ENCODE measurements around the gene DUSP19. TPM values are rescaled to one million over a fixed set of nuclear protein-coding genes. Genes with fewer than 3 reads are reported as not detected.

DUSP19 gene
- total and polyA plus RNA-seq, 7 experiments from 2014 or later: 0.66 to 3.3 (median 1.2) TPM

DNA sequence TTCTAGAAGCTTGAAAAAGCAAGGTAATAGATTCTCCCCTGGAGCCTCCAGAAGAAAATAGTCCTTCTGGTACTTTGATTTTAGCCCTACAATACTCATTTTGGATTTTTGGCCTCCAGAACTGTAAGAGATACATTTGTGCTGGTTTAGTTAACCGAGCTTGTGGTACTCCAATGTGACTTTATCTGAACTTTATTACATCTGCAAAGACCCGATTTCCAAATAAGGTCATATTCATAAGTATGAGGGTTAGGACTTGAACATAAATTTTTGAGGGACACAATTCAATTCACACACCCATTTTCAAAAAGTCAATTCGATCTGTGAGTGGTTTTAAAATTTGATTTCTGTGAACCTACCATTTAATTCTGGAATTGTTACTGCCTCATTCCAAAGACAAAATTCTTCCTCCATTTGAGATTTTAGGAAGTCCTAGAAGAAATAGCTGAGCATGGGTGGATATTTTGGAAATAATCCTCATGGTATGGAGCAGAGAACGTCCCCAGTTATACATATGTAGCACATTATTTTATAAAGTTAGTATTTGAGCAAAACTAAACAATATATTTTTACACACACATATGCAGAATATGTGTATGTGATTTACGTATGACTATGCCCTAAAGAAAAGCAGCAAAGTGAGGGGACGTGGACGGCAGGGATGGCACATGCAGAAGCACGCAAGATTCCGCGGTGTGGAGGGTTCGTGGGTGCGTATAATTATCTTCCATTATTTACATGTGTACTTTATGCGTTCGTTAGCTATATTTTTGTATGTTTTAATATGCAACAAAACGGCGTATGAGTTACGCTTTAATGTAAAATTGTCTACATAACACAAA, 44.8 kb downstream of the DUSP19 start:
- Histone ChIP-seq H3K36me3 (ENCODE audit: control insufficient read depth in 2 of 3, insufficient read depth in 3 of 3, low read length in 3 of 3) (no peaks in the 10 kb centered on the region), H3K27ac (ENCODE audit: low read depth, low read length) (peak overlapping the region; percentile 74), H3K27me3 (ENCODE audit: control insufficient read depth in 2 of 2, insufficient read depth in 2 of 2, low read length in 2 of 2) (no peaks in the 10 kb centered on the region), H3K4me1 (ENCODE audit: control insufficient read depth in 2 of 2, insufficient read depth in 2 of 2, low read length in 2 of 2) (peaks cover 8 to 15% of the 10 kb centered on the region in 2 donors), H3K9me3 (ENCODE audit: control insufficient read depth in 2 of 3, low read length in 3 of 3) (no peaks in the 10 kb centered on the region), H3K4me3 (ENCODE audit: low read length) (peak overlapping the region; percentile 96)
- Mint-ChIP-seq H3K27me3 (peaks cover 7 to 36% (median 24%) of the 10 kb centered on the region in 5 donors), H3K4me1 (peaks cover 18 to 39% (median 31%) of the 10 kb centered on the region in 7 donors), H3K27ac (peak overlapping the region; percentile 93 to 98 (median 97)), H3K4me3 (peak overlapping the region; percentile 90 to 100 (median 96)), H3K36me3 (peaks cover 0 to 11% (median 0%) of the 10 kb centered on the region in 5 donors), H3K9me3 (no peaks in the 10 kb centered on the region)
- ChIA-PET POLR2A (interaction anchor here (0.7 kb wide), 1 partner anchor 15 kb away, joined by 7 read pairs; no protein-coding TSS in a partner anchor), CTCF (interaction anchor here (0.9 kb wide), 1 partner anchor 71 kb away, joined by 4 read pairs; no protein-coding TSS in a partner anchor)
- intact Hi-C loops (cut with micrococcal nuclease): no loop called here
- ATAC-seq (no peak), DNase-seq (no peak)

- Histone ChIP-seq H3K9me3 (ENCODE audit: control insufficient read depth in 2 of 3, low read length in 3 of 3) (no peaks in the 10 kb centered on the region), H3K27me3 (ENCODE audit: control insufficient read depth in 2 of 2, insufficient read depth in 2 of 2, low read length in 2 of 2) (no peaks in the 10 kb centered on the region), H3K4me1 (ENCODE audit: control insufficient read depth in 2 of 2, insufficient read depth in 2 of 2, low read length in 2 of 2) (peaks cover 8 to 15% of the 10 kb centered on the region in 2 donors), H3K27ac (ENCODE audit: low read depth, low read length) (peak overlapping the region; percentile 74), H3K36me3 (ENCODE audit: control insufficient read depth in 2 of 3, insufficient read depth in 3 of 3, low read length in 3 of 3) (peaks cover 0 to 2% (median 0%) of the 10 kb centered on the region in 3 experiments), H3K4me3 (ENCODE audit: low read length) (peak overlapping the region; percentile 96)
- peak overlapping the region; percentile 93 to 98 (median 97) for H3K27ac Mint-ChIP-seq
- CTCF ChIA-PET: no interaction called here
- intact Hi-C loops (cut with micrococcal nuclease): loop anchor here (1.0 to 2.0 kb wide), 5 partner anchors 46 to 1233 kb away; partner anchors contain the start of genes DNAJC10 (in 2 of the 2), DUSP19 (in 2 of the 2), NCKAP1 (in 2 of the 2) and ITPRID2 (in 1 of the 2)
- DNase-seq (no peak), ATAC-seq (peak; percentile 30)
- H3K9me3 Mint-ChIP-seq: no peaks in the 10 kb centered on the region
- peaks cover 21 to 44% (median 33%) of the 10 kb centered on the region in 7 donors for H3K4me1 Mint-ChIP-seq
- POLR2A ChIA-PET: interaction anchor here (1.4 kb wide), 1 partner anchor 46 kb away, joined by 3 read pairs; the partner anchor contains the start of gene DUSP19
- peaks cover 0 to 13% (median 3%) of the 10 kb centered on the region in 5 donors for H3K36me3 Mint-ChIP-seq
- peaks cover 7 to 34% (median 20%) of the 10 kb centered on the region in 5 donors for H3K27me3 Mint-ChIP-seq
- peak overlapping the region; percentile 90 to 100 (median 96) for H3K4me3 Mint-ChIP-seq
Observed at GRCh38 chr2:183123959-183124221, 45.3 kb downstream of the DUSP19 start.

DNA sequence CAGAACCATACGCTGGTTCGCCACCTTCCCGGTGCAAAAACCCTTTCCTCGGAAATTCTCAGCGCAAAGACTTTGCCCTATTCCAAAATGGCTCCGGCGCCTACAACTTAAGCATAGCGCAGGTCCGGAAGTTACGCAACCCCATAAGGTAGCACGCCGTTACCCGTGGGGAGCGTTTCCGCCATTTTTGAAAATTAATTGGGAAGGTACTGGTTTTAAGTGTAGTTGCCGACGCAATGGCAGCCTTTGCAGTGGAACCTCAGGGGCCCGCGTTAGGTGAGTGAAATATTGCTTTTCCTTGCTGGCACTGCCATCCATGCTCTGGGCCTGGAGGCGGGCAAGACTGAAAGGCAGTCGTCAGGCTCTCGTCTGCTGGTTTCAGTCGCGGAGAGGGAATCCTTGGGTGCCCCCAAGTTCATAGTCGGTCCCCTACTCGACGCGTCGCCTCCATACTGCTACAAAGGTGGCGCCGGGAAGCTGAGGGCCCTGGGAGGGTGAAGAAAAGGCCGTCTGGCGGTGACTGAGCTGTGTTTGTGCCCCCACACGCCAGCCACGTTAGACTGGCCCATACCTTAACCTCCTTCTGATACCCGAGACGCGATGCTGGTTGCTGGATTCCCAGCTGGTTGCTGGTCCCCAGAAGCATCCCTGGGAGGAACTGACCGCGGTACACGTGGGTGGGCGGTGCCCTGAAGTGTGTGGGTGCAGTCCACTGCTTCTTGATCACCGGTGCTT, 45.8 kb downstream of the DUSP19 start, which contains the start of gene NUP35:
Gene NUP35 (plus strand): TSS at position 222 of the 735 bp plus-strand sequence. CDS start 15 bp downstream, at position 237.
- Mint-ChIP-seq H3K4me3 (peak within 1 kb of the TSS; percentile 90 to 100 (median 96)), H3K36me3 (peaks cover 0 to 16% (median 6%) of the 10 kb centered on the region in 5 donors), H3K27me3 (peaks cover 7 to 29% (median 17%) of the 10 kb centered on the region in 5 donors), H3K4me1 (peaks cover 21 to 48% (median 35%) of the 10 kb centered on the region in 7 donors), H3K9me3 (no peaks in the 10 kb centered on the region), H3K27ac (peak within 1 kb of the TSS; percentile 93 to 98 (median 97))
- intact Hi-C loops (cut with micrococcal nuclease): loop anchor here (1.0 to 2.0 kb wide), 5 partner anchors 46 to 1233 kb away; partner anchors contain the start of genes DNAJC10 (in 2 of the 2), DUSP19 (in 2 of the 2), NCKAP1 (in 2 of the 2) and ITPRID2 (in 1 of the 2)
- CTCF ChIA-PET: interaction anchor here (0.6 kb wide), 1 partner anchor 222 kb away, joined by 6 read pairs; no protein-coding TSS in a partner anchor
- ATAC-seq: peak; percentile 97
- Histone ChIP-seq H3K36me3 (ENCODE audit: control insufficient read depth in 2 of 3, insufficient read depth in 3 of 3, low read length in 3 of 3) (peaks cover 0 to 3% (median 0%) of the 10 kb centered on the region in 3 experiments), H3K27me3 (ENCODE audit: control insufficient read depth in 2 of 2, insufficient read depth in 2 of 2, low read length in 2 of 2) (no peaks in the 10 kb centered on the region), H3K9me3 (ENCODE audit: control insufficient read depth in 2 of 3, low read length in 3 of 3) (no peaks in the 10 kb centered on the region), H3K4me1 (ENCODE audit: control insufficient read depth in 2 of 2, insufficient read depth in 2 of 2, low read length in 2 of 2) (peaks cover 8 to 15% of the 10 kb centered on the region in 2 donors), H3K27ac (ENCODE audit: low read depth, low read length) (peak within 1 kb of the TSS; percentile 74), H3K4me3 (ENCODE audit: low read length) (peak within 1 kb of the TSS; percentile 96)
- DNase-seq: peak; percentile 67 to 87 (median 83)
- POLR2A ChIA-PET: interaction anchor here (1.4 kb wide), 1 partner anchor 46 kb away, joined by 3 read pairs; the partner anchor contains the start of gene DUSP19

- H3K4me1 ChIP-seq (ENCODE audit: control insufficient read depth in 2 of 2, insufficient read depth in 2 of 2, low read length in 2 of 2): peaks cover 8 to 15% of the 10 kb centered on the region in 2 donors
- DNase-seq: peak in 2 of 9 donors; percentile 2 to 3
- peaks cover 7 to 26% (median 15%) of the 10 kb centered on the region in 5 donors for H3K27me3 Mint-ChIP-seq
- no peaks in the 10 kb centered on the region for H3K27me3 ChIP-seq (ENCODE audit: control insufficient read depth in 2 of 2, insufficient read depth in 2 of 2, low read length in 2 of 2)
- CTCF ChIA-PET: interaction anchor here (0.6 kb wide), 1 partner anchor 223 kb away, joined by 6 read pairs; no protein-coding TSS in a partner anchor
- no peaks in the 10 kb centered on the region for H3K9me3 ChIP-seq (ENCODE audit: control insufficient read depth in 2 of 3, low read length in 3 of 3)
- H3K4me3 Mint-ChIP-seq: peak overlapping the region; percentile 90 to 100 (median 96)
- ATAC-seq: no peak
- H3K4me3 ChIP-seq (ENCODE audit: low read length): peak overlapping the region; percentile 96
- H3K27ac Mint-ChIP-seq: peak overlapping the region; percentile 93 to 98 (median 97)
- no peaks in the 10 kb centered on the region for H3K9me3 Mint-ChIP-seq
- intact Hi-C loops (cut with micrococcal nuclease): loop anchor here (1.0 to 2.0 kb wide), 5 partner anchors 47 to 1234 kb away; partner anchors contain the start of genes DNAJC10 (in 2 of the 2), DUSP19 (in 2 of the 2), NCKAP1 (in 2 of the 2) and ITPRID2 (in 1 of the 2)
- H3K36me3 ChIP-seq (ENCODE audit: control insufficient read depth in 2 of 3, insufficient read depth in 3 of 3, low read length in 3 of 3): peaks cover 0 to 5% (median 3%) of the 10 kb centered on the region in 3 experiments
- H3K27ac ChIP-seq (ENCODE audit: low read depth, low read length): peak overlapping the region; percentile 74
- POLR2A ChIA-PET: interaction anchor here (1.4 kb wide), 1 partner anchor 47 kb away, joined by 3 read pairs; the partner anchor contains the start of gene DUSP19
- peaks cover 21 to 48% (median 35%) of the 10 kb centered on the region in 7 donors for H3K4me1 Mint-ChIP-seq
- peaks cover 0 to 16% (median 6%) of the 10 kb centered on the region in 5 donors for H3K36me3 Mint-ChIP-seq
Observed at GRCh38 chr2:183124957-183125255, 46.4 kb downstream of the DUSP19 start.

DNA sequence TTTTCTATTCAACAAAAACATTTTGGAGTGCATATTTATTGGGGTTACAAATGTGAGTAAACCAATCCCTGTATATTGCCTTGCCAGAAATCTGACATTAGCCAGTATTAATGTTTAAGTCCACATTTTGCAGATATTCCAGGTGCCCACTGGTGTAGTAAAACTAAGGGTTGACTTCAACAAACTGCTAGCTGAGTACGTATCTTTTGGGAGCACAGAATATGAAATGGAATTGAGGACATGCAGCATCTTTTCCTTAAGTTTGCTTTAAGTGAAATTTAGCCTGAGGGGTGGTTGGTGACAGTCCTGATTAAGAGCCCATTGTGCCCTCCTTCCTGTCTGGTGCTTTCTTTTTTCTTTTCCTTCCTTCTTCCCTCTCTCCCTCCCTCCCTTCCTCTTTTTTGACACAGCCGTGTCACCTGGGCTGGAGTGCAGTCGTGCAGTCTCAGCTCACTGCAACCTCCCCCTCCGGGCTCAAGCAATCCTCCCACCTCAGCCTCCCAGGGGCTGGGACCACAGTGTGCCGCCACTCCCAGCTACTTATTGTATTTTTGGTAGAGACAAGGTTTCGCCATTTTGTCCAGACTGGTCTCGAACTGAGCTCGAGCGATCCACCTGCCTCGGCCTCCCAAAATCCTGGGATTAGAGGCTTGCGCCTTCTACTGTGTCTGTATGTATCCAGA, 47.3 kb downstream of the DUSP19 start:
- Mint-ChIP-seq H3K9me3 (no peaks in the 10 kb centered on the region), H3K4me3 (peak overlapping the region; percentile 90 to 100 (median 96)), H3K4me1 (peaks cover 21 to 48% (median 37%) of the 10 kb centered on the region in 7 donors), H3K27me3 (peaks cover 0 to 19% (median 8%) of the 10 kb centered on the region in 5 donors), H3K27ac (peak overlapping the region in 5 of 9 donors; percentile 32 to 95 (median 93)), H3K36me3 (peaks cover 3 to 10% (median 6%) of the 10 kb centered on the region in 5 donors)
- H3K27ac ChIP-seq (ENCODE audit: low read depth, low read length): no peak overlapping the region
- ATAC-seq (no peak), DNase-seq (no peak)
- H3K36me3 ChIP-seq (ENCODE audit: control insufficient read depth in 2 of 3, insufficient read depth in 3 of 3, low read length in 3 of 3): peaks cover 0 to 5% (median 3%) of the 10 kb centered on the region in 3 experiments
- ChIA-PET POLR2A (no interaction called here), CTCF (no interaction called here)
- H3K27me3 ChIP-seq (ENCODE audit: control insufficient read depth in 2 of 2, insufficient read depth in 2 of 2, low read length in 2 of 2): no peaks in the 10 kb centered on the region
- intact Hi-C loops (cut with micrococcal nuclease): loop anchor here in 1 of 2 donors (2.0 kb wide), 1 partner anchor 1233 kb away; no protein-coding TSS in a partner anchor
- H3K4me3 ChIP-seq (ENCODE audit: low read length): peak overlapping the region; percentile 96
- H3K4me1 ChIP-seq (ENCODE audit: control insufficient read depth in 2 of 2, insufficient read depth in 2 of 2, low read length in 2 of 2): peaks cover 8 to 15% of the 10 kb centered on the region in 2 donors
- no peaks in the 10 kb centered on the region for H3K9me3 ChIP-seq (ENCODE audit: control insufficient read depth in 2 of 3, low read length in 3 of 3)

Data from naive thymus-derived CD4-positive, alpha-beta T cell (primary cell).